ENCODE results near the gene RPS8.
"Not testable (repeated sequence)": the region's sequence is repeated elsewhere in the genome, so short reads cannot be mapped to it uniquely, and the experiment has no call there.

DNA sequence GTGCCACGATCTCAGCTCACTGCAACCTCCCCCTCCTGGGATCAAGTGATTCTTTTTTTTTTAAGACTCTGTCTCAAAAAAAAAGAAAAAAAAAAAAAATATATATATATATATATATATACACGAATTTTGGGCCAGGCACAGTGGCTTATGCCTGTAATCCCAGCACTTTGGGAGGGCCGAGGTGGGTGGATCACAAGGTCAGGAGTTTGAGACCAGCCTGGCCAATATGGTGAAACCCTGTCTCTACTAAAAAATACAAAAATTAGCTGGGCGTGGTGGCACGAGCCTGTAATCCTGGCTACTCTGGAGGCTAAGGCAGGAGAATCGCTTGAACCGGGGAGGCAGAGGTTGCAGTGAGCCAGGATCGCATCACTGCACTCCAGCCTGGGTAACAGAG lies 22.5 kb downstream of the RPS8 start:
- TF ChIP-seq, protein P1, sequence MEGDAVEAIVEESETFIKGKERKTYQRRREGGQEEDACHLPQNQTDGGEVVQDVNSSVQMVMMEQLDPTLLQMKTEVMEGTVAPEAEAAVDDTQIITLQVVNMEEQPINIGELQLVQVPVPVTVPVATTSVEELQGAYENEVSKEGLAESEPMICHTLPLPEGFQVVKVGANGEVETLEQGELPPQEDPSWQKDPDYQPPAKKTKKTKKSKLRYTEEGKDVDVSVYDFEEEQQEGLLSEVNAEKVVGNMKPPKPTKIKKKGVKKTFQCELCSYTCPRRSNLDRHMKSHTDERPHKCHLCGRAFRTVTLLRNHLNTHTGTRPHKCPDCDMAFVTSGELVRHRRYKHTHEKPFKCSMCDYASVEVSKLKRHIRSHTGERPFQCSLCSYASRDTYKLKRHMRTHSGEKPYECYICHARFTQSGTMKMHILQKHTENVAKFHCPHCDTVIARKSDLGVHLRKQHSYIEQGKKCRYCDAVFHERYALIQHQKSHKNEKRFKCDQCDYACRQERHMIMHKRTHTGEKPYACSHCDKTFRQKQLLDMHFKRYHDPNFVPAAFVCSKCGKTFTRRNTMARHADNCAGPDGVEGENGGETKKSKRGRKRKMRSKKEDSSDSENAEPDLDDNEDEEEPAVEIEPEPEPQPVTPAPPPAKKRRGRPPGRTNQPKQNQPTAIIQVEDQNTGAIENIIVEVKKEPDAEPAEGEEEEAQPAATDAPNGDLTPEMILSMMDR (IDR thresholded peaks at IDR 0.05) = not testable (repeated sequence)
- not testable (repeated sequence) for TF ChIP-seq POLR2AphosphoS5 (IDR thresholded peaks at IDR 0.05)
